BLaER1 treated with 17β-estradiol and CSF1 and Interleukin-3, amounts not matched to agents 10 nM and 100 nM (cell line): ENCODE data around the gene VTI1A.

Source experiments
- H3K27ac ChIP-seq, 11 experiments: shearing (Covaris generic); formaldehyde crosslinking; 2 replicates each; pipeline ENCODE4 v1.8.1; 2022
- H3K27me3 ChIP-seq, 11 experiments: shearing (Covaris generic); formaldehyde crosslinking; 2 replicates each; pipeline ENCODE4 v1.8.1; 2022
- H3K36me3 ChIP-seq, 11 experiments: shearing (Covaris generic); formaldehyde crosslinking; 2 replicates each; pipeline ENCODE4 v1.8.1; 2022
- H3K4me1 ChIP-seq, 10 experiments: shearing (Covaris generic); formaldehyde crosslinking; 2 replicates each; pipeline ENCODE4 v1.8.1; 2022
- H3K4me2 ChIP-seq, 11 experiments: shearing (Covaris generic); formaldehyde crosslinking; 2 replicates each; pipeline ENCODE4 v1.8.1; 2022
- H3K4me3 ChIP-seq, 10 experiments: shearing (Covaris generic); formaldehyde crosslinking; 2 replicates each; pipeline ENCODE4 v1.8.1; 2022
- H3K9ac ChIP-seq, 11 experiments: shearing (Covaris generic); formaldehyde crosslinking; 2 replicates each; pipeline ENCODE4 v1.8.1; 2022
- H3K9me3 ChIP-seq, 11 experiments: shearing (Covaris generic); formaldehyde crosslinking; replicated peaks in 1 of 11; 2 replicates each; pipeline ENCODE4 v1.8.1; 2022
- H4K20me1 ChIP-seq, 11 experiments: shearing (Covaris generic); formaldehyde crosslinking; 2 replicates each; pipeline ENCODE4 v1.8.1; 2022
- Cebpa-rat ChIP-seq, 11 experiments: shearing (Covaris generic); IDR thresholded peaks; 2 replicates each; pipeline ENCODE4 v1.8.1; 2022

The VTI1A gene

DNA sequence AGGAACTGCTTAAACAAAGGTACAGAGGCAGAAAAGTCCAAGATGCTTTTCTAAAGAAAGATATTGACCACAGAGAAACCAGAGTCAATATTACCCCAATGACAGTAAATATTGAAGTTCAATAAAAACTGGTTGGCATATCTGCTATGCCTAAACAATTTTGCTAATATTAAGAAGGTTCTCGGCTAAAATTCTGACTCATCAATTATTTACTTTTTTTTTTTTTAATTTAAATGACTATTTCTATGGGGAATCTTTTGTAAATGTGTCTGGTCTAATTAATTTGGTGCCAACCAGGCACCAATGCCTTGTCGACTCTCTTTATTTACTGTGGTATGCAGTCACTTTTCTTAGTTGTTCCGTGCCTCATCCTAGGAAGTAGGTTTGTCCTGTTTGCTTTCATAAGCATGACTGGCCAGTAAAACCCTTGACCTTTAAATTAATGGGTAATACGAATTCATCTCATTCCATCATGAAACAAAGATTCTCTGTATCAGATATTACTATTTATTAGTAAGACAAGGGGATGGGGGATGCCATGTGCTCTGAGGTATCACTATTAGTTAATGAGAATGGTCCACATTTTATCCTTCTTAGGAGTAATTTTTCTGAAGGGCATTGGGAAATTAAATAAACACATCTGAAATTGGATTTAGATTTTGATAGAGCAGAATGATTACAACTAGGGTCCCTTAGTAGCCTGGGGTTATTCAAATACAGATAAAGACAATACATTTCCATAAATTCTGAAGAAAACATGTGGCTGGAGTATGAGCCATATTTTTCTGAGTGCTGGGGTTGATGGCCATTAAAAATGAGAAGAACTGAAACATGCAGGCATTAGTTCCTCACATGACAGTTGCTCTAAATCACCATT is 154.4 kb downstream of the VTI1A start:
- H3K9ac ChIP-seq, result no peak overlapping the region
- peaks cover 3 to 40% (median 19%) of the 10 kb centered on the region in 11 experiments; a peak in 16 of 22 replicates for H3K36me3 ChIP-seq
- H3K27ac ChIP-seq, result no peak overlapping the region
- no peak overlapping the region for H3K4me2 ChIP-seq
- TF ChIP-seq Cebpa-rat (IDR thresholded peaks at IDR 0.05), result no peak
- H3K4me3 ChIP-seq, result no peak overlapping the region
- H3K9me3 ChIP-seq, result peaks cover 0 to 26% (median 19%) of the 10 kb centered on the region in 11 experiments; a peak in 17 of 22 replicates
- no peaks in the 10 kb centered on the region for H3K27me3 ChIP-seq
- 0 out of 22 replicates have a peak, but pooled peaks cover 0 to 5% (median 0%) of the 10 kb centered on the region in 11 experiments for H4K20me1 ChIP-seq
- H3K4me1 ChIP-seq, result peaks cover 0 to 9% (median 0%) of the 10 kb centered on the region in 10 experiments; a peak in 2 of 20 replicates

DNA sequence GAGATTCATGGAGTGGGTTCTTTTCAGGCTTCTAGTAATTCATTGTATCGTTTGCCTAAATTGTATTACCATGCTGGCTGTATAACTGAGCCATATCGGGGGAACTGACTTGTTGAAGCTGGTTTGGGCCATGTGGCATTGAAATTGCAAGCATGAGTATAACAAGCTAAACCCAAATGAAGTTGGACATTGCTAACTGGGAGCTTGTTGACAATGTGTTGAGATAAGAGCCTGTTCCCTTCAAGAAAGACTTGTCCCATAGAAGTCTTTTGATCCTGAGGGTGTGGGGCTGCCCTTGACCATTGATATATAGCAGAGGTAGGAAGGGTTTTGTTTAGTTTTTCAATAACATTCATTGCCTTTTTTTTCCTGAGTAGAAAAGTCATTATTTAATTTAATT is 156.0 kb downstream of the VTI1A start:
- no peak for TF ChIP-seq Cebpa-rat (IDR thresholded peaks at IDR 0.05)

DNA sequence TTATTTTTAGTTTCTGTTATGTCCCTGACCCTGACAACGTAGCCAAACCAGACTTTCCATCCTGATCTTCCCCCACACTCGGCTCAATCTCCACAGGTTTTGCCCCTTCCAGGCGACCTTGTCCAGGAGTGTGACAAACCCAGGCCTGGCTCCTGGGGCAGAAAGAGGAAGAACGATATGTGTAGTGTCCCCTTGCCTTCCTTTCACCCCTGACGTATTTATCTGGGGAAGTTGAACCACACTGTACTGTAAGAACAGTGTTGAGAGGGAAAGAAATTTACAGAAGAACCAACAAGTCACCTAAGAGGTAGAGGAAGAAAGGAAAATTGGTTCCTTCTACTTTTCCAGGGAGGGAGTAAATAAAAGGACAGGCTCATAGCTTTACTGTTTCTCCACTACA is 158.0 kb downstream of the VTI1A start:
- no peak for TF ChIP-seq Cebpa-rat (IDR thresholded peaks at IDR 0.05)
- no peak overlapping the region for H3K27ac ChIP-seq

More for the DNA sequence above, 156.0 kb downstream of the VTI1A start:
- H3K27me3 ChIP-seq, result no peaks in the 10 kb centered on the region
- H3K9me3 ChIP-seq, result peaks cover 0 to 15% (median 11%) of the 10 kb centered on the region in 11 experiments; a peak in 12 of 22 replicates
- H3K36me3 ChIP-seq, result peaks cover 3 to 49% (median 21%) of the 10 kb centered on the region in 11 experiments; a peak in 17 of 22 replicates
- no peak overlapping the region for H3K9ac ChIP-seq
- no peak overlapping the region for H3K27ac ChIP-seq
- no peak overlapping the region for H3K4me3 ChIP-seq
- 0 out of 22 replicates have a peak, but pooled peaks cover 0 to 5% (median 0%) of the 10 kb centered on the region in 11 experiments for H4K20me1 ChIP-seq
- no peak overlapping the region for H3K4me2 ChIP-seq
- H3K4me1 ChIP-seq, result peaks cover 0 to 6% (median 0%) of the 10 kb centered on the region in 10 experiments; a peak in 2 of 20 replicates

DNA sequence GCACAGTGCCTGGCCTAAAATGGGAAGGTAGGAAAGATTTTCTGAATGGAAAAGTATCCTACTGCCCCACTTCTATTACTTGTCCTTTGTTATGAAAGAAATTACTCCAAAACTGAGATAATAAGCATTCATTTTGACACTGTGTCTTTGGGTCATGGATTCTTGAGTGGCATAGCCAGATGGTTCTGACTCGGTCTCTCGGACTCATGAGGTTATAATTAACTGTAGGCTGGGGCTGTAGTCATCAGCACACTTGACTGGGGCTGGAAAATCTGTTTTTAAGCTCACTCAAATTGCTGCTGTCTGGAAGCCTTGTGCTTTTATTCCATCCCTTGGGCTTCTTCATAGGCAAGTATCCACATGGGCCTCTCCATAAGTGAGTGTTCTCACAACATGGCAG is 160.5 kb downstream of the VTI1A start:
- H4K20me1 ChIP-seq, result 0 out of 22 replicates have a peak, but pooled peaks cover 0 to 5% (median 0%) of the 10 kb centered on the region in 11 experiments
- no peak for TF ChIP-seq Cebpa-rat (IDR thresholded peaks at IDR 0.05)
- no peak overlapping the region for H3K4me2 ChIP-seq
- H3K27ac ChIP-seq, result no peak overlapping the region
- no peaks in the 10 kb centered on the region for H3K9me3 ChIP-seq
- H3K36me3 ChIP-seq, result peaks cover 0 to 36% (median 10%) of the 10 kb centered on the region in 11 experiments; a peak in 14 of 22 replicates
- no peak overlapping the region for H3K9ac ChIP-seq
- H3K4me3 ChIP-seq, result no peak overlapping the region
- H3K27me3 ChIP-seq, result no peaks in the 10 kb centered on the region
- H3K4me1 ChIP-seq, result peaks cover 0 to 6% (median 0%) of the 10 kb centered on the region in 10 experiments; a peak in 1 of 20 replicates

More for the DNA sequence above, 158.0 kb downstream of the VTI1A start:
- H3K4me3 ChIP-seq, result no peak overlapping the region
- H3K9me3 ChIP-seq, result no peaks in the 10 kb centered on the region
- peaks cover 0 to 6% (median 0%) of the 10 kb centered on the region in 10 experiments; a peak in 2 of 20 replicates for H3K4me1 ChIP-seq
- no peaks in the 10 kb centered on the region for H3K27me3 ChIP-seq
- H3K9ac ChIP-seq, result no peak overlapping the region
- no peak overlapping the region for H3K4me2 ChIP-seq
- peaks cover 0 to 31% (median 10%) of the 10 kb centered on the region in 11 experiments; a peak in 14 of 22 replicates for H3K36me3 ChIP-seq
- H4K20me1 ChIP-seq, result 0 out of 22 replicates have a peak, but pooled peaks cover 0 to 5% (median 0%) of the 10 kb centered on the region in 11 experiments

DNA sequence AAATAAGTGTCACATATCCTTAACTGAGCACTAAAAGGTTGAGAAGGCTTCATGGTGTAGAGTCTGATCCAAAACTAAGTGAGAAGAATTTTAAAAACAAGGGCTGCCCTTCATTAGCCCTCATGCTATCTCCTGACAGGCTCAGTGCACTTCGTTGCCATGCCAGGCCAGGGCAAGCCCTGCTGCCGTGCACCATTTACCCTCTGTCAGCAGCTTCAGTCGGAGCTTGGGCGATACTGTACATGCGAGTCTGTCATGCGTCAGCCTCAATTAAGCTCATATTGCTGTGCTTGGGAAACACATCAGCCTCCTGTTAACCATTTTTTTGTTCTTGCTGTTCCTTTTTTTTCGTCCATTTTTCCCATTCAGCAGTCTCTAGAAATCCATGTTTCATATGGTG is 166.6 kb downstream of the VTI1A start:
- no peak overlapping the region for H3K4me2 ChIP-seq
- no peaks in the 10 kb centered on the region for H3K4me1 ChIP-seq
- H3K36me3 ChIP-seq, result peaks cover 0 to 29% (median 10%) of the 10 kb centered on the region in 11 experiments; a peak in 13 of 22 replicates
- no peaks in the 10 kb centered on the region for H3K27me3 ChIP-seq
- no peak overlapping the region for H3K27ac ChIP-seq
- no peaks in the 10 kb centered on the region for H4K20me1 ChIP-seq
- peaks cover 18 to 29% (median 24%) of the 10 kb centered on the region in 11 experiments for H3K9me3 ChIP-seq
- no peak overlapping the region for H3K9ac ChIP-seq
- TF ChIP-seq Cebpa-rat (IDR thresholded peaks at IDR 0.05), result no peak
- H3K4me3 ChIP-seq, result no peak overlapping the region

DNA sequence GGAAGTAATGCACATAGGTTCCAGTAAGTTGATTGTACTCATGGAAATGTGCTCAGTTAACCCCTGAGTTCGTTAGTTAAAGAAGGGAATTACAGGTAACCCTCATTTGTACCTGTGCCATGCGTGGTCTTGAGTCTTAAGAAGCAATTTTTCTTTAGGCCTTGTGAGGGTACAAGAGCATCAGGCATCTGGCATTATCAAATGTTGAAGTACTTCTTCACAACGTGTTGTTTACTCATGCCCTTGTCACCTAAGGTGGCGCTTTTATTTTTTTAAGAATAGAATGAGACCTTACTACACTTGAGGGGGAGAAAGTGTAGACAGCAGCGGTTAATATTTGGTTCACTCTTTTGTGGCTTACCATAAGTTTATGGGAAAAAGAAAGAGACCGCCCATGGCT is 167.1 kb downstream of the VTI1A start:
- Histone ChIP-seq H3K4me1 (no peaks in the 10 kb centered on the region), H3K36me3 (peaks cover 0 to 29% (median 10%) of the 10 kb centered on the region in 11 experiments; a peak in 13 of 22 replicates), H3K4me2 (no peak overlapping the region), H3K4me3 (no peak overlapping the region), H3K27ac (no peak overlapping the region), H3K9ac (no peak overlapping the region), H4K20me1 (no peaks in the 10 kb centered on the region), H3K27me3 (no peaks in the 10 kb centered on the region), H3K9me3 (peaks cover 18 to 29% (median 24%) of the 10 kb centered on the region in 11 experiments)
- no peak for TF ChIP-seq Cebpa-rat (IDR thresholded peaks at IDR 0.05)

DNA sequence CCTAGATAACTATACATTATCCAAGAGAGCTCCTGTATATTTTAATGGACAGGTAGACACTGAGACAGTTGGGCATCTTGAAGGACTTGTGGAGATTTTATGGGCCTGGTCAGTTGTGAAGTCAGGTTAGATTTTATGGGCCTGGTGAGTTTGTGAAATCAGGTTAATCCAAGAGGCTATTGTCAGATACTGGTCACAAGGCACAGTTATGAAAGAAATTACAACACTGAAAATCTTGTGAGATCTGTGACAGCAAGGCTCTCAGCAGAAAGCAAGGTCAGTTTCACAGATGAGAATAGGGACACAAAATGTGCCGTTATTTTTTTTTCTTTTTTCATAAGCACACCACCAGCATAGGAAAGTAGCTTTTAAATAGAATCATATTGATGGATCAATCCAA is 167.6 kb downstream of the VTI1A start:
- no peak overlapping the region for H3K27ac ChIP-seq
- no peak overlapping the region for H3K9ac ChIP-seq
- H3K27me3 ChIP-seq, result no peaks in the 10 kb centered on the region
- H3K4me3 ChIP-seq, result no peak overlapping the region
- H3K4me1 ChIP-seq, result no peaks in the 10 kb centered on the region
- H4K20me1 ChIP-seq, result no peaks in the 10 kb centered on the region
- peaks cover 18 to 29% (median 24%) of the 10 kb centered on the region in 11 experiments for H3K9me3 ChIP-seq
- no peak for TF ChIP-seq Cebpa-rat (IDR thresholded peaks at IDR 0.05)
- peaks cover 0 to 34% (median 10%) of the 10 kb centered on the region in 11 experiments; a peak in 13 of 22 replicates for H3K36me3 ChIP-seq
- H3K4me2 ChIP-seq, result no peak overlapping the region

DNA sequence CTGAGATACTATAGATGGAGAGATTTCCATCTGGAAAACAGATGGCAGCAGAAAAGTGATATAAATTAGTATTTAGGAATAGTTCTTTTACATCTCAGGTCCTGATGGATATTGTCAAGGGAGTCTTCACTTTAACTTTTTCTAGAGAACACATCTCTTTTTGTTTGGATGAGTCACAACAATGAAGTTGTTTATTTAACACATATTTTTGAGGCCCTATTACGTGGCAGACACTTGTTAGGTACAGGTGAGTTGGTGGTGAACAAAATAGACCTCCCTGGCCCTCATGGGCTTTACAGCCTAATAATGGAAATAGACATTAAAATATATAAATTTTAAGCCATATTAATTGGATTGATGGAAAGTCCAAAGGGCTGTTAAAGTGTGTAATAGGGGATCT is 168.3 kb downstream of the VTI1A start:
- peaks cover 0 to 40% (median 12%) of the 10 kb centered on the region in 11 experiments; a peak in 13 of 22 replicates for H3K36me3 ChIP-seq
- no peaks in the 10 kb centered on the region for H3K27me3 ChIP-seq
- no peak overlapping the region for H3K9ac ChIP-seq
- H3K4me2 ChIP-seq, result no peak overlapping the region
- no peak for TF ChIP-seq Cebpa-rat (IDR thresholded peaks at IDR 0.05)
- H3K4me3 ChIP-seq, result no peak overlapping the region
- no peaks in the 10 kb centered on the region for H3K4me1 ChIP-seq
- H3K27ac ChIP-seq, result no peak overlapping the region
- H4K20me1 ChIP-seq, result no peaks in the 10 kb centered on the region
- peaks cover 18 to 29% (median 24%) of the 10 kb centered on the region in 11 experiments for H3K9me3 ChIP-seq

DNA sequence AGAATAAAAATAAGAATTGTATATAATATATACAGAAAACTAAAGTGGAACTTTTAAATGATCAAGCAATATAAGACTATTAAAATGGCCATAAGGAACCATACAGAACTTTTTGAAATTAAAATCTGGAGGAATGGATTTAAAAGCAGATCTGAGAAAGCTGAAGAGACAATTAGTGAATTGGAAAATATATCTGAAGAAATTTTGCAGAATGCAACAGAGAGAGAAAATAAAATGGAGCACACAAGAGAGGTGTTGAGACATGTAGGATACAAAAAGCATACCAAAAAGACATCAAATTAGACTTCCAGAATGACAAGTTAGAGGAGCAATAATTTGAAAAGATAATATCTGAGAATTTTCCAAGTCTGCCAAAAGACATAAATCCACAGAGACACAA is 169.6 kb downstream of the VTI1A start:
- H3K9me3 ChIP-seq, result peaks cover 18 to 29% (median 24%) of the 10 kb centered on the region in 11 experiments
- no peak overlapping the region for H3K4me3 ChIP-seq
- no peaks in the 10 kb centered on the region for H4K20me1 ChIP-seq
- no peak for TF ChIP-seq Cebpa-rat (IDR thresholded peaks at IDR 0.05)
- no peak overlapping the region for H3K27ac ChIP-seq
- H3K27me3 ChIP-seq, result no peaks in the 10 kb centered on the region
- no peaks in the 10 kb centered on the region for H3K4me1 ChIP-seq
- no peak overlapping the region for H3K4me2 ChIP-seq
- H3K9ac ChIP-seq, result no peak overlapping the region
- peaks cover 0 to 43% (median 12%) of the 10 kb centered on the region in 11 experiments; a peak in 13 of 22 replicates for H3K36me3 ChIP-seq
